HG03571 (cell line): ENCODE data around the gene FLG2.

Experiments used
- ATAC-seq: cut with Tn5 transposase; IDR thresholded peaks from one replicate; pipeline ENCODE4 v1.9.1; 2021; ENCODE audit not compliant: unreplicated experiment

FLG2 gene

GRCh38 chr1:152359906-152360305, at the start of gene FLG2:
TSS of gene FLG2 (minus strand) at chr1:152360006. CDS start at chr1:152358884, 1,122 bp downstream.
- ATAC-seq: no peak

GRCh38 chr1:152408664-152409063, 48.9 kb upstream of the FLG2 start:
- no peak for ATAC-seq

GRCh38 chr1:152398812-152399698, 39.2 kb upstream of the FLG2 start:
- ATAC-seq: no peak

GRCh38 chr1:152397474-152397873, 37.7 kb upstream of the FLG2 start:
- ATAC-seq: no peak

- ATAC-seq: no peak
Measured at GRCh38 chr1:152394151-152394550, 34.3 kb upstream of the FLG2 start.

- ATAC-seq: no peak
Measured at GRCh38 chr1:152392909-152393308, 33.1 kb upstream of the FLG2 start.

- no peak for ATAC-seq
Measured at GRCh38 chr1:152388889-152389288, 29.1 kb upstream of the FLG2 start.

- ATAC-seq: no peak
Measured at GRCh38 chr1:152386940-152387339, 27.1 kb upstream of the FLG2 start.

GRCh38 chr1:152380932-152381331, 21.1 kb upstream of the FLG2 start:
- ATAC-seq: no peak

GRCh38 chr1:152374451-152374850, 14.6 kb upstream of the FLG2 start:
- no peak for ATAC-seq

GRCh38 chr1:152372672-152373071, 12.9 kb upstream of the FLG2 start:
- no peak for ATAC-seq

- ATAC-seq: no peak
Measured at GRCh38 chr1:152367436-152367835, 7.6 kb upstream of the FLG2 start.

GRCh38 chr1:152356736-152357135, 3.1 kb downstream of the FLG2 start:
- no peak for ATAC-seq

- ATAC-seq: no peak
Measured at GRCh38 chr1:152349611-152350010, 10.2 kb downstream of the FLG2 start.

GRCh38 chr1:152348447-152348846, 11.4 kb downstream of the FLG2 start:
- no peak for ATAC-seq

- ATAC-seq: no peak
Measured at GRCh38 chr1:152347116-152347728, 12.6 kb downstream of the FLG2 start.

GRCh38 chr1:152344438-152344837, 15.4 kb downstream of the FLG2 start:
- no peak for ATAC-seq

GRCh38 chr1:152343006-152343405, 16.8 kb downstream of the FLG2 start:
- ATAC-seq: no peak

- ATAC-seq: no peak
Measured at GRCh38 chr1:152335399-152335798, 24.4 kb downstream of the FLG2 start.

- ATAC-seq: no peak
Measured at GRCh38 chr1:152328801-152329391, 30.9 kb downstream of the FLG2 start.

GRCh38 chr1:152325111-152325510, 34.7 kb downstream of the FLG2 start, which contains the start of gene FLG:
TSS of gene FLG (minus strand) at chr1:152325239. CDS start at chr1:152315456, 9,783 bp downstream.
- no peak for ATAC-seq

- ATAC-seq: no peak
Measured at GRCh38 chr1:152313970-152314369, 45.8 kb downstream of the FLG2 start.
